ENCODE measurements around the gene TRPM1.

Gene TRPM1

DNA sequence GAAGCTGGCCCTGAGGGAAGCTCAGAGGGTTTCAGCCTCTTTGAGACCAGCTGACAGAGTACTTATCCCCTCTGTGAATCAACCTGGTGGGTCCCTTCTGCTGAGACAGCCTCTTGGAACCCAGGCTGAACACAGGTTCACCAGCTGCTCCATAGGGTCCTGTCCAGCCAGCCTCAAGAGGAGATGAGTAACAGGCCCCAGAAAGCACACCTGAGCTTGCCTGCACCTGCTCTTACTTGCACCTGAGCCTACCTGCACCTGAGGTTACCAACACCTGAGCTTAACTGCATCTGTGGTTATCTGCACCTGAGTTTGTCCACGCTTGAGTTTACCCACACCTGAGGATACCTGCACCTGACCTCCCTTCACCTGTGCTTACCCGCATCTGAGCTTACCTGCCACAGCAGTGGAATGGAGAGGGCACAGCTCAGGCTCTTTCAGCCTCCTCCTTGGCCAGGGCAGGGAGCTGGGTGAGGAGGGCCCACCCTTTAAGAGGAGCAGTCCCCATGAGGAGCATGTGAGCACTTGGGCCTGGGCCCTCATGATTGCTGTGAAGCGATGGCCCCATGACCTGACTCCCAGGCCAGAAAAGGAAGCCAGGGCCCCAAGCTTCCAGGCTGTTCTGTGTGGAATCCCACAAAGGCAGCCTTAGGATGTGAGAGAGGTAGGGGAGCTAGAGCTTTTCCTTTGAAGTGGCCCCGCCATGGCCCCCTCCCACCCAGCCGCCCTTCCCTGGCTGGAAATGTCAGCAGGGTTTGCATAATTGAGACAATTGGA, at the start of gene TRPM1:
TRPM1 (minus strand) TSS at position 464 of the 777 bp plus-strand sequence. CDS start 20,370 bp downstream, outside the sequence.
- no peak for DNase-seq (ENCODE audit: low spot score)

DNA sequence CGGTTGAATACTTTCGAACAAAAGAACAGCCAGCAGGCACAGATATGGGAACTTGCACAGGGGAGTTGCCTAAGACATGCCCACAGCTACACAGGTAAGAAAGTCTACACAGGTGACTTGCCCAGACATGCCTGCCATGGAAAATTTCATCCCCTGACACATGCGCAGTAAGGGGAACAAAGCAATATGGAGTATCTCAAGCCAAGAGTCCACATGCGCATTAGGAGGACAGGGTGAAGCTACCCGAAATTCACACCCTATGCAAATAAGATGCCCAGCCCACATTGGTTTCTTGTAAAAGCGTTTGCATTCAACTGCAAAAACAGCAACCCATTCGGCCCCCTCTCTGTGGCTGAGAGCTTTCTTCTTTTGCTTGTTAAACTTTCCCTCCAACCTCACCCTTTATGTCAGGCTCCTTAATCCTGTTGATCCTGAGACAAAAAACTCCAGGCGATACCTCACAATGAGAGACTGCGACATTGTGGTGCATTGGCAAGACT, 49.3 kb upstream of the TRPM1 start:
- no peak for DNase-seq (ENCODE audit: low spot score)

DNA sequence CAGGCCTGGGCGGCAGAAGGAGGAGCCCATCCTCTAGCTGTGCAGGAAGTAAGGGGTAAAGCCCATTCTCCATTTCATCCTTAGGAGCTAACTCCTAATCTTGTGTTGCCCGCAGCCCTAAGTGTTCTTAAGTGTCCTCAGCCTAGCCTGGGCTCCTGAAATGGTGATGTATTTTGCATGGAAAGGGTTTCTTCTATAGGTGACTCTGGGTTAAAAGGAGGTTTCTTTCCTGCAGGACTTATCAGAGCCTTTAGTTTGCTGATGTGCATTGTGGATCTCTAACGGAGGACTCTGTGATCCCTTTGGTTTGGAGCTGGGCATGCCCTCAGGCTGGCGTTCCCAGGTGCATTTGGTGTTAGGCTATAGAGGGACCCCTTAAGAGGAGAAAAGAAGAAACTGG, 48.5 kb upstream of the TRPM1 start:
- DNase-seq (ENCODE audit: low spot score): no peak

DNA sequence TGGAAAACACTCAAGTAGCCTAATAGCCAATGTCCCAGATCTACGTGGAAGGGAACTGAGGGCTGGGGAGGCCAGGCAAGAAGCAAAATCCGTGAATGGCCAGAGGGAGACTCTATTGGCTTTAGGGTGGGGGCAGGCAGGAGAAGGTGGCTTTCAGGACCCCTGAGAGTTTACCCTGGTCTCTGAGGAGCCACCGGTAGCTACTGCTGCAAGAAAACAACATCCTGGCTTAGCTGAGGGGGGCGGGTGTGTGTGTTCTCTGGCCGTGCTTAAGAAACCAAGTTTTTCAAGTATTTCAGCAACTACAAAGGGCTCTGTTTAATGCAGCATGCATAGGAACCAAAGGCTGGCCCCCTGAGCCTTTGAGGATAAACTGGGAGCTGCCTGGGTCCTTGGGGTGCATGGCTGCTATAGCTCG, 47.6 kb upstream of the TRPM1 start:
- DNase-seq (ENCODE audit: low spot score): no peak

DNA sequence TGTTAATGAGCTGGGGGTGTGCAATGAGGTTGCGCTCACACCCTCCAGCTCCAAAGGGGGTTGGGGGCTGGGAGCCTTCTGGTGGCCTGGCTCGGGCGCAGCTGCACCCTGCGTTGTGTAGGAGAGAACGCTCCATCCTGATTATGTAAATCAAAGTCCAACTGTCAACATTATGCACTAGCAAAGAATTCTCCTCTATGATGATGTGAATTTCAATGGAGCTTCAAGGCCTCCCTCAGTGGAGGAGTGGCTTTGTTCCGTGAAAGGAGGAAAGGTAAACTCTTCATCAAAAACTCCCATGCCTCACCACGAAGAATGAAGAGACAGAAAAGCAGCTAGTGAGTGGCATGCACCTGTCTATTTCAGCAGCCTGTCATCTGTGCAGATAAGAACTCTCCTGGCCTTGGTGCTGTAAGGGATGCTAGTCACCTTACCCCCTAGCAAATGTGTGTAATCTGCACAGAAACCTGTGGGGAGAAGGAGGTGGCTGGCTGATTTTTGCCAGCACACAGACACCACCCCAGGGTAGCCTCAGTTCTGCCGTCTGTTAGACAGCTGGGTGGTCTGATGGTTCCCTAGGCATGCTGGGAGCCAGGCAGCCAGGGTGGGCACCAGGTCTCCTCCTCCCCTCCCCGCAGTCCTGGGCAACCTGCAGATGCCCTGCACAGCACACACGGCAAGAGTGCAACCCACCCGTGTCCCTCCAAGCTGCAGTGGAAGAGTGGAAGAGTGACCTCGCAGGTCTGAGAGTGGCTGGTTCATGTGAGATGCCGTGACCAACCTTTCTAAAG, 47.0 kb upstream of the TRPM1 start:
- DNase-seq (ENCODE audit: low spot score): no peak

DNA sequence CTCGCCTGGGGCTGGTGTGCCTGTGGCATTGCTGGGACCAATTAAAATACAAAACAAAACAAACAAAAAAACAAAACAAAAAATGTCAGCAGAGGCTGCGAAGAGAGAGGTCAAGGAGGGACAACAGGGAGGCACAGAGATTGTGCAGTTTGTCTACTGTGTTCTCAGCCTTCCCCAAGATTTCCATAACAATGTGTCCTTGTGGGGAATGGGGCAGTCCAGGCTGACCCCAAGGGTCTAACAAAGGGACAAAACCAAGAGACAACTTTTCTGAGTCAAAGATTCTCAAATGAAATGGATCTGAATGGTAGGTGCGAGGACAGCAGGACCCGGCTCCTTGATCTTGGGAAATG, 46.4 kb upstream of the TRPM1 start:
- no peak for DNase-seq (ENCODE audit: low spot score)

DNA sequence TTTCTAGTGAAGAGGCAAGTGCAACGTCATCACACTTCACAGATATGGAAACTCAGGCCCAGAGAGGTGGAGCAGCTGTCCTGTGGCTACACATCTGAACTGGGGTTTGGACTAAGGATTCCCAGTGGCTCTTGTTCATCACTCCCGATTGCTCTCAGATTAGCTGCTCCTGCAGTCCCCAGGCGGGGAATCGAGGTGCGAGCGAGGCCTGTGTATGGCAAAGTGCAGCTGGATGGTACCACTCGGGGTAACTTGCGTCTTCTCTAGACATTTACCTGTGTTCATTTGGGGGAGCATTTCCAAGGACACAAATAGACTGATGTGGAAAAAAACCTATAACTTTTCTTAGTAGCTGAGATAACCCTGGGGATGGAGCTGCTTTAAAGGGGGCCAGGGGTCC, 45.9 kb upstream of the TRPM1 start:
- no peak for DNase-seq (ENCODE audit: low spot score)

DNA sequence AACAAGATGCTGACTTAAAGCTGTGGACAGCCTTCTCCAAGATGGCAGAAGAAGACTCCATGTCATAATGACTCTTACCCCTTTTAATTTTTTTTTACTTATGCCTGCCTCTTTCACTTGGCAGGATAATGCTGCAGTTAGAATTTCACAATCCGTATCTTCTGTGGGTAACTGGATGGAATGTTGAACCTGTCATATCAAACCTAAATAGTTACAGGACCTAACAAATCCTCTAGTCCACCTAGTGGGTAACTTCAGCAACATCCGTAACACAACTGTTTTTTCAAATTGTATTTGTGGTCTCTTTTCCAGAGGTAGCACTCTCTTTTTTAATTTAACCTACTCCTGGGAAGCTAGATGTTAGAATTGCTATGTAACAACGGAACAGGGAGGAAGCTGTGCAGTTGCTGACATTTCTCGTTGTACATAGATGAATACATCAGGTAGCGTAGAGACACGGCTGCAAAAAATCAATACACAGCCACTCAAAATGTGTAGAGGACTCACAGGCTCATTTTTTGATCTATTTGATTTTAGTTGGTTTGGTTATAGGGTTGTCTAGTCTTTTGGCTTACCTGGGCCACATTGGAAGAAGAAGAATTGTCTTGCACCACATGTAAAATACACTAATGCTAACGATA, 43.9 kb upstream of the TRPM1 start:
- DNase-seq (ENCODE audit: low spot score): no peak

DNA sequence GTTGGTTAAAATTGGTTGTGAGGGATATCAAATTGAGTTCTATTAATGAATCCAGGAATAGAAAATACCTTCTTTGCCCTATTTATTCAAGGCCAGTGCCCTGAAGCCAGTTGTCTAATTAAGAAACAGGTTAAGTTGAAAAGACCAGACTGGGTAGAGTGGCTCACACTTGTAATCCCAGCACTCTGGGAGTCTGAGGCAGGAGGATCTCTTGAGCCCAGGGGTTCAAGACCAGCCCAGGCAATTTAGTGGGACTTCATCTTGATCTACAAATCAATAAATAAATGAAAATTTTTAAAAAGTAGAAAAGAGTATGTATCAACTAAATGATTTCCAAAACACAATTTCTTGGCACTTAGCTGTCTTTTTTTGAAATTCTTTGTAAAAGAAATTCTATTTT, 40.3 kb upstream of the TRPM1 start:
- DNase-seq (ENCODE audit: low spot score): no peak

DNA sequence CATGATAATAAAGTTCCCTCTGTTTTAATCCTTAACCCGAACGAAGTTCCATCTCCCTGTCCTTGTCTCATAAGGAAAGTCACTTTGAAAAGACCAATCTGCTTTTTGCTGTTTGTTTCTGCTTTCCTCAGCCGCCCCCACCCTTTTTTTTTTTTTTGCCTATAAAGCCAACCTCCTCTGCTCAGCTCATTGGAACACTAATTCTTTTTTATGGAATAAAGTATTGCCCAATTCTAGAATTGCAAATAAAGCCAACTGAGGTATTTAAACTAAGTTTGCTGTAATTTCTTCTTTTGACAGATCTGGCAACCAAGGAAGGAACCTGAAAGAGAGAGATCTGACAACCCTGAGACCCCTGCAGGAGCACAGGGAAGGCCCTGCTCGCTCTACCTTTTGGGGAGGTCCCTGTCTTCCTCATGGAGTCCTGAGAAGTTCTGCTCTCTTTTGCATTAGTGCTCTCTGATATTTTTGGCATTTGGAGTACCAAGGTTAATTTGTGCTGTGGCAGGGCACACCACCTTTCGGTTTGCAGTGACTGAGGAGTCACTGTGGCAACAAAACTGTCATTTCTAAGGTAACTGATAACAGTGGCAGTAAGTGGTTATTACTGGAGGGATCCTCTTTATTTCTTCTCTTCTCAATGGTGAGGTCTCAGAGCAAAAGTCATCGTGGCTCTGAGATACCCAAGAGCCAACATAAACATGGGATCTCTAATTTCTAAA, 35.2 kb upstream of the TRPM1 start:
- DNase-seq (ENCODE audit: low spot score): no peak

DNA sequence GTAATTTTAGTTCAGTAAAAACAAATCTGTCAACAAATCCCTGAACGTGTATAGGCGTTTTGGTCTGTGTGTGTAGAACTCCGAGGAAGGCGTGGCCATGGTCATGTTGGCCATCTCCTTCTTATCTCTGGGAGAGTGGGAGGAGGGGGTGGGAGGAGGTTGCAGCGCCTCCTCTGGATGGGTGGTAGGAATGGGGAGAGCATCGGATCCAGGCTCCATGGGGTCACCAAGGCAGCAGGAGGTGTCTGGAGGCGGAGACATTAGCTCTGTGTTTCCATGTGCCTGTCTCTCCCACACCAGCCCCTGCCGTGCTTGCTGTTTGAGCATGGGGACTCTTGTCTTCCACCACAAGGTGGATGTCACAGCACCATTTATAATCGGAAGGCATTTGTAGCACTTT, 34.5 kb upstream of the TRPM1 start:
- DNase-seq (ENCODE audit: low spot score): no peak

DNA sequence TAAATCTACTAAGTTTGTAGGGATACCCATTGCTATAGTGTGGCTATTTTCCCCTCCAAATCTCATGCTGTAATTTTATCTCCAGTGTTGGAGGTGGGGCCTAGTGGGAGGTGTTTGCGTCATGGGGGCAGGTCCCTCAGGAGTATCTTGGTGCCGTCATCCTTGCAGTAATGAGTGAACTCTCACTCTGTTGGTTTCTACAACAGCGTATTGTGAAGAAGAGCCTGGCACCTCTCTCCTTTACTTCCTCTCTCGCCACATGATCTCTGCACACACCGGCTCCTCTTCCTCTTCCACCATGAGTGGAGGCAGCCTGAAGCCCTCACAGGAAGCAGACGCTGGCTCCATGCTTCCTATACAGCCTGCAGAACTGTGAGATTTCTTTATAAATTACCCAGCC, 34.0 kb upstream of the TRPM1 start:
- DNase-seq (ENCODE audit: low spot score): no peak

DNA sequence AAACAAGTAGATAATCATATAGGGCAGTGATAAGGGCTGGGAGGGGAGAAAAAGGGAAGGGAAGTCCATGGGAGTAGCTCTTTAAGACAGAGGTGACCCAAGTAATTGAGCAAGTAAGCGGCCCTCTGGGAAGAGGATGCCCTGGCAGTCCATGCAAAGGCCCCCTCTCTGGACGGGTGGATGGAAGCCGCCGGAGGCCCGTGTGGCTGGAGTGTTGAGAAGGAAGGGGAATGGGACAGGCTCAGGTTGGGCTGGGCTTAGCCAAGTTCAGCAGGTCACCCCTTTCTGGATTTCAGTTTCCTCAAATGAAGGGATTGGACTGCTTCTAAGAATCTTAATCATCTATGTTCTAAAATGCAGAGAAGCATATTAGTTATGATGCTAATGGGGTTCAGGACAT, 32.4 kb upstream of the TRPM1 start:
- no peak for DNase-seq (ENCODE audit: low spot score)

DNA sequence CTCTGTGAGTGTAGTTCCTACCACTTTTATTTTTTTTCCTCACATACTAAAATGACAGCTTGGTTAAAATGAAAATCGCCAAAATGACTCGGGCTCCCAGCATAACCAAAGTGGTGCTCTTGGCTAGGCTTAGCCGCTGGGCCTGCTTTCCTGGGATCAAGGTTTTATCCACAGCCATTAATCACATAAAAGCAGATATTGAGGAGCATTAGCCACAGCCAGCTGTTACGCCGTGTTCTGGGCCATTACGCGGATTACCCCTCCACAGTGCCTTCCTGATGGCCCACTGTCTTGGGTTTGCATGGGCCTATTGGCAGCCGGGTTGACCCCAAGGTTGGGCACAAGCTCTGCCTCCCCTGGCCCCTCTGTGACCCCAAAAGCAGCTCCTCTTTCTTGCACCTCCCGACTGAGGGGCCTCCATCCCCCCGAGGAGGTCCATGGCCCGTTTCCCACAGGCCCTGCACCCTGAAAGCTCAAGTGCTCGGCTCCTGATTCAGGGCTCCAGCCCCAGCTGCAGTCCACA, 30.4 kb upstream of the TRPM1 start:
- no peak for DNase-seq (ENCODE audit: low spot score)

DNA sequence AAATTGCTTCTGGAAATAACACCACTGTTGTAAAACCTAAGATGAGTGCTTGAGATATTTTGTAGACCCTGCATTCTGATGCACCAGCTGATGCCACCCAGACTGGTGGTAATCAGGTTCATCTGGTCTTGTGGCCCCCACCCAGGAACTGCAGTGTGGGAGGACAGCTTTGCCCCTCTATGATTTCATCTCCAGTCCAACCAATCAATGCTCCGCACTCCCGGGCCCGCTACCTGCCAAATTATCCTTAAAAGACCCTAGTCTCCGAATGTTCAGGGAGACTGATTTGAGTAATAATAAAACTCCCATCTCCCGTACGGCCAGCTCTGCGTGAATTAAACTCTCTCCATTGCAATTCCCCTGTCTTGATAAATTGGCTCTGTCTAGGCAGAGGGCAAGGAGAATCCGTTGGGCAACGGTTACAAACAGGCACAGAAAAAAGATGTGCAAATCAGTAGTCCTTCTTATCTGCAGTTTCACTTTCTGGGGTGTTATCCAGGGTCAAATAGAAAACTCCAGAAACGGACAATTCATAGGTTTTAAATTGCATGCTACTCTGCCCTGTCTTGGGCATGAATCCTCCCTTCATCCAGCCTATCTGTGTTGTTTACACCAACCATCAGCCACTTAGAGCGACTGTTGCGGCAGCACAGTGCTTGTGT, 29.2 kb upstream of the TRPM1 start:
- no peak for DNase-seq (ENCODE audit: low spot score)

DNA sequence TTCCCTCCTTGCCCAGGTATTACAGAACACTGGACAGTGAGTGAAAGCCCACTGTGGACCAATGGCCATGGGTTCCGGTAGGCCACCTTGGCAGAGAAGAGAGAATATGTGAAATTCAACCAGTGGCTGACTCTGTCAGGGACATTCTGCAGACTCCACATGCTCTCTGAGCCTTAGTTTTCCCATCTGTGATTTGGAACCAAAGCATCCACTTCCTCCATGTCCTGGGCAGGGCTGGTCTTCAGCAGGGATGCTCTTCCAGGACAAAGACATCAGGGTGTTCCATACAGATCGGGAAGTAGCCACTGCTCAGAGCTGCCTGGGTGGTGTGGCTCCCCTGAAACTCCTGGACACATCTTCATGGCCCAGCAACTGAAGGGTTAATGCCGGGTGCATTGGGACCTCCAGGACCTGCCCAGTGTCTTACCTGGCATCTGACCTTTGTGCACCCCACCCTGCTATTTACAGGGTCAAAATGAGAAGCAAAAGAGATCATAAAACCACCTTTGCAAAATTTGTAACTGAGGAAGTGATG, 28.3 kb upstream of the TRPM1 start:
- DNase-seq (ENCODE audit: low spot score): no peak

DNA sequence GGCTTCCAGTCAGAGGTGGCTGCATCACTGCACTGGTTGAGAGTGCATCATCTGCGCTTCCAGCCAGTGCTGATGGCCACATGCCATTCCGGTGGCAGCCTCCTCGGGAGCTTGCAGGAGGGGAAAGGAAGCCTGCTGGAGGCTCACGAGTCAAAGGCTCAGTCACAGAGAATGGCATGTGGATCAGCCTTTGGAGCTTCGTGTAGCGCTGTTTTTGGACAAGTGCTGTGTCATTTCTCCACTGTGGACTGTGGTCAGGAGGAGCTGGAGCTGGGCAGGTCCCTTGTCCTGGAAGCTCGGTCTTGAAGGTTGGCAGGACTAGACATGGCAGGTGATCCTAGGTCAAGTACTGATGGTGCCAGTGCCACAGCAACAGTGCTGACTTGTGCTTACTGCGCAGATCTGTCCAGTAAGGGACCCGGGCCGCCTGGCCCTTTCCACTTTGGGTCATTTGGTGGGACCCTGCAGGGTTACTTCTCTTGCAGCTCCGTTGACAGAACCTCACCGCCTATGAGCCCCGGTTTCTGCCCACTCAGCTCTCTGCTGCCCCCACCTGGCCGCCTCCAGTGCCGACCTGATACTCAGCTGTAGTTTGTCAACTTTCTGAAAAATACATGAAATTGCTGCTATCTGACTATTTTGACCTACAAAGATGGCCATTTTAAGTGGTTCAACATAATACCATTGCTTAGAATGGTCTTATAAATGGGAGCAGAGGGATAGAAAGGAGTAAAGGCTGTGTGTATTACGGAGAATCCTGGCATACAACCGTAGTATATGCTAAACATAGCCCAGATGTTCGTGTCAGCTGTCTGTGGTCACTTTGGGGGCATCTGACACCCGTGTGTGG, 27.6 kb upstream of the TRPM1 start:
- DNase-seq (ENCODE audit: low spot score): peak; percentile 68

DNA sequence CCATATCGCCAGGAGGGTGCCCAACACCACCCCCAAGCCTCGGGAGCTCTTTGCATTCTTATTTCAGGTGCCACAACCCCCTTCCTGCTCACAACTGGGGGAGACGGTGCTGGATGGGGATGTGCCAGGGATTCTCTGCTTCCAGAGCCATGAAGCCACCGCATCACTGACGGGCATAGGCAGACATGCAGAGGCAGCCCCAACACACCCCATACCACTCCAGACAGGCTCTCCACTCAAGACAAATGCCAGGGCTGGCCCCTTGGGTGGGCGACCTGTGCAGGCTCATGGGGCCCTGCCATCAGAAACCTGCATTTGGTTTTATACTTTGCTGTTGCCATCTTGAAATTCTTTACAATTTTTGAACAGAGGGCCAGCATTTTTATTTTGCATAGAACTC, 27.0 kb upstream of the TRPM1 start:
- DNase-seq (ENCODE audit: low spot score): no peak

DNA sequence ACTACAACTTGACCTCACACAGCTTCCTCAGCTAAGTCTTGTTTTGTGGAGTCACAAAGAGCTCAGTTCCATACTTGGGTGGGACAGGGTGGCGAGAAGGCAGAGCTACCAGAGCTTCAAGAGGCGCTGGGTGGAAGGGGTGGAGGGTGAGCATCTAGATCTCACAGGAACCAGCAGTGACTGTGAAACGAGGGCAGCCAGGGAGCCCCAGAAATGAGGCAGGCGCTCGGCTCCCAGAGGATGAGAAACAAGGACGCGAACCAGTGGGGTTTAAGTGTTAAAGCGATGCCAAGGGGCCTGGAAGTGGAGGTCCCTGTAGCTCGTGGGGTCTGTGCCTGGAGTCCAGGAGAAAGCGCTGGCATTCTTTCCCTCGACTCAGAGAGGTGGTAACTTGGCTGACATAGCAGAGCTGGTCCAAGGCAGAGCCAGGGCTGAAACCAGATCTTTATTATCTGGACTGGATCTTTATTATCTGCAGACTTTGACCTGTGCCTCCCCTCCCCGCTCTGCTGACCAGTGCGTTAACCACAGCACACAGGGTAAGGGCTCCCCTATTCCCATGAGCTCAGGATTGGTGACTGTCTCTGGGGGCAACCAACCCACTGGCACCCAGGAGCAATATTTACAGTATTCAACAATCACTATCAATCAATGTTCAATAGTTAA, 26.2 kb upstream of the TRPM1 start:
- DNase-seq (ENCODE audit: low spot score): no peak

DNA sequence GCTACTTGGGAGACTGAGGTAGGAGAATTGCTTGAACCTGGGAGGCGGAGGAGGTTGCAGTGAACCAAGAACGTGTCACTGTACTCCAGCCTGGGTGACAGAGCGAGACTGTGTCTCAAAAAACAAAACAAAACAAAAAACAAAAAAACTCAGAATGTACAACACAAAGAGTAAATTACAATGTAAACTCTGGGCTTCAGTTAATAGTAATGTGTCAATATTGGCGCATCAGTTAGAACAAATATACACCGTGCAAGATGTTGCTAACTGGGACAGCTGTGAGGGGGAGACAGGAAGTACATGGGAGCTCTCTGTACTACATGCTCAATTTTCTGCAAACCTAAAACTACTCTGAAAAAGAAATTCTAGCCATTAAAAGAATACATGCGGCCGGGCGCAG, 23.5 kb upstream of the TRPM1 start:
- no peak for DNase-seq (ENCODE audit: low spot score)
